Left ventricle myocardium inferior (tissue), 1 donor: ENCODE data around the gene AMOT. TPM values are rescaled to one million over a fixed set of nuclear protein-coding genes. Genes with fewer than 3 reads are reported as not detected.

Source experiments
- DNase-seq: peaks from one replicate; pipeline ENCODE4 v3.0.0-alpha.2; 2020
- H3K27ac ChIP-seq: fragments of 200-600 bp; replicated peaks from 2 replicates; pipeline ENCODE4 v1.8.0; 2021
- H3K27me3 ChIP-seq: fragments of 200-600 bp; 2 replicates; pipeline ENCODE4 v1.8.0; 2021; ENCODE audit warnings: low read depth
- H3K36me3 ChIP-seq: fragments of 200-600 bp; 2 replicates; pipeline ENCODE4 v1.8.0; 2021
- H3K4me1 ChIP-seq: fragments of 200-600 bp; 2 replicates; pipeline ENCODE4 v1.8.0; 2021
- H3K4me3 ChIP-seq: fragments of 200-600 bp; 2 replicates; pipeline ENCODE4 v1.8.0; 2021; ENCODE audit warnings: mild to moderate bottlenecking, moderate library complexity
- H3K9me3 ChIP-seq: fragments of 200-600 bp; replicated peaks from 2 replicates; pipeline ENCODE4 v1.8.0; 2021
- intact Hi-C: fragments of 100-400 bp; cut with micrococcal nuclease; formaldehyde crosslinking; loops from one replicate; pipeline ENCODE4 v1.11.0; 2022
- total RNA-seq: library from RNA; stranded (reverse); fragmentation: NEBNext Ultra II Directional; extraction: Animal tissue kit (Norgen Biotek cat#: 25700); gene quantifications from one replicate; pipeline ENCODE4 v1.2.1, GENCODE V29; 2021
- TF ChIP-seq, protein P1 (sequence below): fragments of 200-600 bp; IDR thresholded peaks from 2 replicates; pipeline ENCODE4 v1.8.0; 2021; ENCODE audit warnings: antibody characterized with exemption, mild to moderate bottlenecking, borderline replicate concordance
- donor health status: DM: no; HTN: yes; CAD: no; lungs with severe emphysema.

Gene AMOT
- total RNA-seq, 1 donor from 2014 or later = 6.1 TPM

DNA sequence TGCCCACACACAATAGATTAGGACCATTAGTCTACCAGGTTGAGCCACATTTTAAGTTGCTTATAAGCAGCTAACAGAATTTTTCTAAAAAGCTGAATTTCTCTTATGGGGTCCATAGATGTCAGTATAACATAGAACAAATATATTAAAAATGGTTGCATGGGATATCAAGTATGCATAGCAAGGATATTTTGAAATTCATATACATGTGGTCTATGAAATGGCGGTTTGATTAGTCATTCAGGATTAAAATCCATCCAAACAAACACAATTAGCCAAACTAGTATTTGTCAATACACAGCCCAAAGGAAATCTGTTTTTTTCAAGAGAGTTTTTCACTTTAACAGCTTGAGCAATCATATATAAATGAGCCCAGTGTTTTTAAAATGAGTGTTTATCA lies 33.5 kb upstream of the AMOT start:
- no peaks in the 10 kb centered on the region for H3K27me3 ChIP-seq
- DNase-seq = no peak
- no peaks in the 10 kb centered on the region for H3K36me3 ChIP-seq
- no peak overlapping the region for H3K4me3 ChIP-seq
- TF ChIP-seq, protein P1, sequence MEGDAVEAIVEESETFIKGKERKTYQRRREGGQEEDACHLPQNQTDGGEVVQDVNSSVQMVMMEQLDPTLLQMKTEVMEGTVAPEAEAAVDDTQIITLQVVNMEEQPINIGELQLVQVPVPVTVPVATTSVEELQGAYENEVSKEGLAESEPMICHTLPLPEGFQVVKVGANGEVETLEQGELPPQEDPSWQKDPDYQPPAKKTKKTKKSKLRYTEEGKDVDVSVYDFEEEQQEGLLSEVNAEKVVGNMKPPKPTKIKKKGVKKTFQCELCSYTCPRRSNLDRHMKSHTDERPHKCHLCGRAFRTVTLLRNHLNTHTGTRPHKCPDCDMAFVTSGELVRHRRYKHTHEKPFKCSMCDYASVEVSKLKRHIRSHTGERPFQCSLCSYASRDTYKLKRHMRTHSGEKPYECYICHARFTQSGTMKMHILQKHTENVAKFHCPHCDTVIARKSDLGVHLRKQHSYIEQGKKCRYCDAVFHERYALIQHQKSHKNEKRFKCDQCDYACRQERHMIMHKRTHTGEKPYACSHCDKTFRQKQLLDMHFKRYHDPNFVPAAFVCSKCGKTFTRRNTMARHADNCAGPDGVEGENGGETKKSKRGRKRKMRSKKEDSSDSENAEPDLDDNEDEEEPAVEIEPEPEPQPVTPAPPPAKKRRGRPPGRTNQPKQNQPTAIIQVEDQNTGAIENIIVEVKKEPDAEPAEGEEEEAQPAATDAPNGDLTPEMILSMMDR = no peak
- no peaks in the 10 kb centered on the region for H3K4me1 ChIP-seq
- intact Hi-C loops = no loop called here
- H3K9me3 ChIP-seq = no peaks in the 10 kb centered on the region
- H3K27ac ChIP-seq = no peak overlapping the region

DNA sequence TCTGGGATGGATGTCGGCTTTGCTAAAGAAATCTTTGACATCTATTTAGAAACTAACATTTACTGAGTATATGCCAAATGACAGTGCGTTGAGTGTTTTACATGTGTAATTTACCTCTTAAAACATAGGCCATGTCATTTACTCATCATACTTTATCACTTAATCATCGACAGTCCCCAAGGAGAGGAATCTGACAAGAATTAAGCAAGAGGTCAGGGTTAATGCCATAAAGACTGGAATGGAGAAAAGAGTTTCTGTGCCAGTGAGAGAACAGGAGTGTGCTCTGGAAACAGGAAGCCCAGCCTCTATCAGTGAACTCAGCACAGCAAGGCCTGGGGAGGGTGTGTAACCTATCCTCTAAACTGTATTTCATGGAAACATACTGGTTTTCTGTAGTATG lies 28.0 kb upstream of the AMOT start:
- Histone ChIP-seq H3K27me3 (no peaks in the 10 kb centered on the region), H3K36me3 (no peaks in the 10 kb centered on the region), H3K9me3 (no peaks in the 10 kb centered on the region), H3K4me1 (no peaks in the 10 kb centered on the region), H3K27ac (no peak overlapping the region), H3K4me3 (no peak overlapping the region)
- TF ChIP-seq, protein P1 = no peak
- intact Hi-C loops = no loop called here
- DNase-seq = no peak

DNA sequence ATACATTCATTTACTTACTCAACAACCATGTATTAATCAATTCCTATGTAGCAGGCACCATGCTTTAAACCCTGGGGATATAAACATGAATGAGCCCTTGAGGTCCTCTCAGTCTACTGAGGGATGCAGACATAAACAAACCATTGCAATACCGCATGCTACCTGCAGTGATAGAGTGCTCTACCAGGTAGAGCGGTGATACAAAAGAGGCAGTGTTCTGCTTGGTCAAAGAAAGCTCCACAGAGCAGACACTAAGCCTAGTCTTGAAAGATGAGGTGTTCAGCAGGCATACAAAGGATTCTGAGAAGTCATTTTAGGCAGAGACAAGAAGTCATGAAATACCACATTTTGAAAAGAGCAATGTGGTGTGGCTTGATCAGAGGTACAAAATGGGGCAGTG lies 26.9 kb upstream of the AMOT start:
- Histone ChIP-seq H3K27me3 (no peaks in the 10 kb centered on the region), H3K4me1 (no peaks in the 10 kb centered on the region), H3K9me3 (no peaks in the 10 kb centered on the region), H3K4me3 (no peak overlapping the region), H3K27ac (no peak overlapping the region), H3K36me3 (no peaks in the 10 kb centered on the region)
- no peak for DNase-seq
- TF ChIP-seq, protein P1 = no peak
- intact Hi-C loops = no loop called here

DNA sequence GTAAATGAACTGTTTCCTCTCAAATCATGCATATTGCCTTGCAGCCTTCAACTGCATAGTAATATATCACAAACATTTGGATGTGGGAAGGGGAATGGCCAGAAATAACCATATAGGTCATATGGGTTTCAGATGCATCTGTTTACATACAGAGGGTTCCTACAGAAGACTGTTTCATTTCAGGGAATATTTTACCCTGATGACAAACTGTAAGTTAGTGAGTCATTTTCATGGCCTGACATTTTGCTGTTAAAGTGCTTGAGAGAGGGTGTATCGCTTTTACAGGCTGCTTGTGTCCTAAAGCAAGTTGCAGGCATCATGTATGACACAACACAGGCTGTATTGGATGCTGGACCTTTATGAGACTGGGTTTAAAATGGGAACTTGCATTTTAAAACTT lies 25.5 kb upstream of the AMOT start:
- Histone ChIP-seq H3K4me3 (no peak overlapping the region), H3K4me1 (no peaks in the 10 kb centered on the region), H3K27ac (no peak overlapping the region), H3K27me3 (no peaks in the 10 kb centered on the region), H3K9me3 (no peaks in the 10 kb centered on the region), H3K36me3 (no peaks in the 10 kb centered on the region)
- DNase-seq = no peak
- intact Hi-C loops = no loop called here
- TF ChIP-seq, protein P1 = no peak

GRCh38 chrX:112865464-112866025 lies 24.9 kb upstream of the AMOT start:
- H3K4me1 ChIP-seq = no peaks in the 10 kb centered on the region
- no peaks in the 10 kb centered on the region for H3K27me3 ChIP-seq
- TF ChIP-seq, protein P1 = no peak
- no peaks in the 10 kb centered on the region for H3K9me3 ChIP-seq
- intact Hi-C loops = no loop called here
- H3K4me3 ChIP-seq = no peak overlapping the region
- no peaks in the 10 kb centered on the region for H3K36me3 ChIP-seq
- H3K27ac ChIP-seq = no peak overlapping the region
- no peak for DNase-seq

- intact Hi-C loops = no loop called here
- H3K36me3 ChIP-seq = no peaks in the 10 kb centered on the region
- H3K4me3 ChIP-seq = no peak overlapping the region
- DNase-seq = no peak
- H3K27ac ChIP-seq = no peak overlapping the region
- H3K27me3 ChIP-seq = no peaks in the 10 kb centered on the region
- no peaks in the 10 kb centered on the region for H3K4me1 ChIP-seq
- H3K9me3 ChIP-seq = no peaks in the 10 kb centered on the region
- TF ChIP-seq, protein P1 = no peak
These were observed 23.2 kb upstream of the AMOT start for GRCh38 chrX:112863850-112864249.
